Superior temporal gyrus (tissue), 1 donor: ENCODE measurements around the gene ZNF672.
"Not testable (repeated sequence)": the region's sequence is repeated elsewhere in the genome, so short reads cannot be mapped to it uniquely, and the experiment has no call there.

ENCODE experiments used
- DNase-seq: peaks from one replicate; pipeline ENCODE4 v3.0.0-alpha.2; 2016; ENCODE audit errors: extremely low spot score

The ZNF672 gene

DNA sequence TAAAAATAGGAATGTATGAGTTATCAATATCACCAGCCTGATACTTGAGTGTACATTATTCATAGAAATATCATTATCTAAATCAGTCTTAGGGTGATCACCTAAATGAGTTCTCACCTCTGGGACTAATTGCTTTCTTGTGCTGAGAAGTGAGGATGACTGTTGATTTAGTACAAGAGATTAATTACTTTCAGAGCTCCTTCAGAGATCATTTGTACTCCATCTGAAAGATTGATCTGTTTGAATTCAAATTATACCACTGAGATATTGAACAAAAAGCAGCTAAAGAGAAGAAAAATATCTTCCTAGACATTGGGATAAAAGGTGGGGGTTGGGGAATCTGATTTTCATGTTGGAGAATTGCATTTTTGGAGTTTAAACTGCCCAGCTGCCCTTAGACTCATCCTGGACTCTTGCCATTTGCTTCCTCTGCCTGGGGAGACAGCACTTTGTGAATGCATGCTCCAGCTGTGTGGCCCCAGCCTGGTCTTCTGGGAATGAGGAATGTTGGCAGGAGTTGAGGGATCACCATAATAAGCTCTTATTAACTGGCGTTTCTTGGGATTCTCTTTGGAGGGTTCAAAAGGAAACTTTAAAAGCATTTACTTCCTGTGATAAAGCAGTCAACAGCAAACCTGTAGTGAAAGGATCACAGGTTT, 48.3 kb downstream of the ZNF672 start:
- no peak for DNase-seq

DNA sequence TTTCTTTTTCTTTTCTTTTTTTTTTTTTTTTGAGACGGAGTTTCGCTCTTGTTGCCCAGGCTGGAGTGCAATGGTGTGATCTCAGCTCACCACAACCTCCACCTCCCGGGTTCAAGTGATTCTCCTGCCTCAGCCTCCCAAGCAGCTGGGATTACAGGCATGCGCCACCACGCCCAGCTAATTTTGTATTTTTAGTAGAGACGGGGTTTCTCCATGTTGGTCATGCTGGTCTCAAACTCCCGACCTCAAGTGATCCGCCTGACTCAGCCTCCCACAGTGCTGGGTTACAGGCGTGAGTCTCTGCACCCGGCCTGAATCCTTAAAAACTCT, 51.9 kb downstream of the ZNF672 start:
- DNase-seq, result not testable (repeated sequence)

DNA sequence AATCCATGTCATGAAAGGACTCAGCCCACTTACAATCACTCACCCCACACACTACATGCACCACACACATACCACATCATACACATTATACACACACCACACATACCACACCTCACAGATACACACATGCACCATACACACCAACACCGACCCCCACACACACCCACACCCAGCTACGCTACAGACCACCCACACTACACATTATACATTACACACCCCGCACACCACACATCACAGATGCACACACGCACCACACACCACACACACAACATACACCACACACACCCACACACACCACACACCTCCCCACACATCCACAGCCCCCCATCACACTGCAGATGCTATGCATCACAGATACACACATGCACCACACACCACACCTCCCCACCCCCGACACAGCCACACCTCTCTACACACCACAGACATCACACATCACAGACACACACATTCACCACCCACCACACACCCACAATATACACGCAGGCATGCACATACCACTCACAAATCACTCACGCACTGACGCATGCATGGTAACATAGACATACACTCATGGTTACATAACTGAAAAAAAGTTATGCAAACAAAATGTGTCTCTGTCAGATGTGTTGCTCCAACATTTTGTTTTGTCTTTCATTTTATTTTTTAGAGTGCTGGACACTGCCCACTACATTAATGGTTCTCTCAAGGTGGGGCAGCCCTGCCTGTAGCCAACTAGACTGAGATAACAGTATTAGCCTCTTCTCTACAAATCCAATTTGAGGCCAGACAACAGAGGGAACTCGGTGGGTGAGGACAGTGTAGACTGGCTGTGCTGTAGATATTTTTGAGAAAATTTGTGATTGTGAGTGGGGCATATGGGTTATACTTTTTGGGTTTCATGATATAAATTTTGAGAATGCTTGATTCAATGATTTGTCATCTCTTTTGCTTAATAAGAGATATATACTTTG, 52.8 kb downstream of the ZNF672 start:
- no peak for DNase-seq

DNA sequence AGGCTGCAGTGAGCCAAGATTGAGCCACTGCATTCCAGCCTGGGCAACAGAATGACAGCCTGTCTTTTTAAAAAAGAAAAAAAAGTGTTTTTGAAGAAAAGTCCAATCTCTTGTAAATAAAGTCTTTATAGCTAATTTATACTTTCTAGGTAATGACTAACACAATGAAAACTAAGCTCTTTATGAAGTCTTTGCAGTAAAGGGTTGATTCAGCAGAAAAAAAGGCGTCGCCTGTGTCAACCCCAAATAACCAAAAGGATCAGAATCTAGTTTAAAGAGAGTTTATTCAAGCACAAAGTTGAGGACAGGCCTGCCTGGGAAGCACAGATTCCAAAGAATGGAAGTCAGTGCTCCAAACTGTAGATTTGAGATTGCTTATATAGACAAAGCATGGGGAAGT, 53.7 kb downstream of the ZNF672 start:
- no peak for DNase-seq

DNA sequence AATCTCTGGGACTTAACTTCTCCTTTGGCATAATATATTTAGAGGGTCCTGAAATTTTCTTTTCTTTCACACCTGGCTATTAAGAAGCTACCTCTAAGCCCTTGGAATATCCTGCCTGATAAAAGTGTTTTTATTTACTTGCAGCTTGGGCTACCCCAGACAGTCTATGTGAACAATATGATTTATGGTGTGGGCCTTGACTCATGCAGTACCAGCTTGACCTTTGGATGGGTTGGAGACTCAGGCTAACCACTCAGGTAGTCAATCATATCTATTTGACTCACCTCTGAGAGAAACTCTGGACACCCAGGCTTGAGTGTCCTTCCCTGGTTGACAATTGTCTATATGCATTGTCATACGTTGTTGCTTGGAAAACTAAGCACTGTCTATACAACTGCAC, 54.6 kb downstream of the ZNF672 start:
- no peak for DNase-seq

DNA sequence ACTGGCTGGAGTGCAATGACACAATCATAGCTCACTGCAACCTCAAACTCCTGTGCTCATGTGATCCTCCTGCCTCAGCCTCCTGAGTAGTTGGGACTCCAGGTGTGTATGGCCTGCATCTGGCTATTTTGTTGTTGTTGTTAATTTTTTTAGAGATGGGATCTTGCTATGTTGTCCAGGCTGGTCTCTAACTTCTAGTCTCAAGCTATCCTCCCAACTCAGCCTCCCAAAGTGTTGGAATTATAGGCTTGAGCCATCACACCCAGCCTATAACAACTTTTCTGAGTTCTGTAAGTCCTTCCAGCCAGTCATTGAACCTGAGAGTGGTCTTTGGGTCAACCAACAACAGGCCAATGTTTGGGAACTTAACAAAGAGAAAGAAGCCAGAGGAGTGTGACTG, 56.8 kb downstream of the ZNF672 start:
- DNase-seq, result no peak

DNA sequence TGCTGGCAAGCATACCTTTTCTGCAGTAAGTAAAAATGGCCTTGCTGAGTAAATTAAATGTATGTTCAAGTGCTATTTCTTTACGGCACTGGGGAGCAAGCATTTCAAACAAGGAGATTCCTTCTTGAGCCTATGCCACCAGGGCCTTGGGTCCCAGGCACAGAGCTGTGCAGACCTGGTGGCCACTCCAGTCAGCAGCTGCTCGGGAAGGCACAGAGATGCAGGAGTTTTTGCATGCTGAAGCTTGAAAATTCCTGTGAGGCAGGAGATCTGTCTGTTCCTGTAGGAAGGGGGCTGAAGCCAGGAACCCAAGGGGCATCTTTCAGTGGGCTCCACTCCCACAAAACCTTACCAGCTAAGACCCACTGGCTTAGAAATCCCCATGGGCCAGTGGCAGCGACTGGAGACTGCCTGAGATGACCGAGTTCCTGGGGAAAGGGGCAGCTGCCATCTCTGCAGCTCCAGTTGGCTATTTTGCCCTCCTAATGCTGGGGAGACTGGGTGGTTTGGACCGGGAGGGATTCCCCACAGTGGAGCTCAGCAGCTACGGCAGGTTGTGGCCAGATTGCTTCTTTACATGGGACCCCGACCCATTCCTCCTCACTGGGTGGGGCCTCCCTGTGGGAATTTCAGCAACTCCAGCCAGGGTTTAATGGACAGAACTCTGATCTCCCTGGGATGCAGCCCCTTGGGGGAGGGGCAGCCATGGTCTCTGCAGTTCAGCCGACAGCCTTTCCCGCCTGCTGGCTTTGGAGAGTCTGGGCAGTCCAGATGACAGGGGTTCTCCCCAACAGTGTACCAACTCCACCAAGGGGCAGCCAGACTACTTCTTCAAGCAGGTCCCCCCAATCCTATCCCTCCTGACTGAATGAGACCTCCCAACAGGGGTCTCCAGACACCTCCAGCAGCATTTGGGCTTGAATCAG, 59.7 kb downstream of the ZNF672 start:
- DNase-seq, result no peak
